C4-2B (cell line): ENCODE measurements around the gene MAP3K5.

Experiments
- H3K27ac ChIP-seq: fragments of 450-650 bp; 2 replicates; pipeline ENCODE4 v1.5.1; 2017
- CTCF ChIP-seq: fragments of 450-650 bp; conservative IDR thresholded peaks from 2 replicates; pipeline ENCODE4 v1.5.1; 2017; ENCODE audit warnings: mild to moderate bottlenecking
- ZFX ChIP-seq: fragments of 450-650 bp; IDR thresholded peaks from 2 replicates; pipeline ENCODE4 v1.6.1; 2017

MAP3K5 gene

GRCh38 chr6:136624347-136624746, 167.9 kb downstream of the MAP3K5 start:
- H3K27ac ChIP-seq, result no peak overlapping the region
- TF ChIP-seq ZFX, result no peak
- no peak for TF ChIP-seq CTCF

- no peak overlapping the region for H3K27ac ChIP-seq
- no peak for TF ChIP-seq CTCF
- no peak for TF ChIP-seq ZFX
These were observed 174.2 kb downstream of the MAP3K5 start for GRCh38 chr6:136618086-136618485.

- H3K27ac ChIP-seq, result no peak overlapping the region
- no peak for TF ChIP-seq CTCF
- no peak for TF ChIP-seq ZFX
These were observed 175.8 kb downstream of the MAP3K5 start for GRCh38 chr6:136616527-136616926.

GRCh38 chr6:136614994-136615393, 177.3 kb downstream of the MAP3K5 start:
- TF ChIP-seq CTCF (no peak), ZFX (no peak)
- H3K27ac ChIP-seq, result no peak overlapping the region

GRCh38 chr6:136614350-136614749, 177.9 kb downstream of the MAP3K5 start:
- TF ChIP-seq CTCF, result no peak
- no peak for TF ChIP-seq ZFX
- no peak overlapping the region for H3K27ac ChIP-seq

- H3K27ac ChIP-seq, result no peak overlapping the region
- TF ChIP-seq ZFX (no peak), CTCF (no peak)
These were observed 178.8 kb downstream of the MAP3K5 start for GRCh38 chr6:136613477-136613876.

GRCh38 chr6:136612666-136613389, 179.4 kb downstream of the MAP3K5 start:
- H3K27ac ChIP-seq, result no peak overlapping the region
- TF ChIP-seq CTCF (no peak), ZFX (no peak)
